Activated CD8-positive, alpha-beta memory T cell treated with anti-CD3 and anti-CD28 coated beads for 48 hours (primary cell): ENCODE measurements around the gene FBXO15.

ENCODE experiments used
- DNase-seq, 3 experiments: peaks; one replicate each; pipeline ENCODE4 v3.0.0-alpha.2; 2020; ENCODE audit warnings: low read depth in 2 of 3, low spot score in 2 of 3

Gene FBXO15

DNA sequence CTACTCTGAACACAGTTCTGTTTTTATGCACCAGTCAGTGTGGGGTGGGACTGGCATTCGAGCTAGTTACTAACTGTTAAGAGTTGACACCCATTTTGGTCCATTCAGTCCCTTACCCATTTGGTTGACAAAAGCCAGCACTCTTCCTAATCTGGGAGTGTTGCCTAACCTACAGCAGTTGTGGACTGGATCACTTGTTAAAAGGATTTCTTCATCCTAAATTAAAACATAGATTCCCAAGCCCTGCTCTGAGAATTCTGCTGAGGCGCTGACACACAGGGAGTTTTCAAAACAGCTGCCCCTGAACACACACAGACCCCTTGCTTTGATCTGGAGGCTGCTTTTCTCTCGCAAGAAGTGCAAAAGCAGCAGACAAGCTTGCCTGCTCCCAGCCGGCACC, 7.1 kb upstream of the FBXO15 start:
- no peak for DNase-seq

- DNase-seq: no peak
Observed at GRCh38 chr18:74153793-74154192, 6.2 kb upstream of the FBXO15 start.

- no peak for DNase-seq
Observed at GRCh38 chr18:74153377-74153776, 5.7 kb upstream of the FBXO15 start.

DNA sequence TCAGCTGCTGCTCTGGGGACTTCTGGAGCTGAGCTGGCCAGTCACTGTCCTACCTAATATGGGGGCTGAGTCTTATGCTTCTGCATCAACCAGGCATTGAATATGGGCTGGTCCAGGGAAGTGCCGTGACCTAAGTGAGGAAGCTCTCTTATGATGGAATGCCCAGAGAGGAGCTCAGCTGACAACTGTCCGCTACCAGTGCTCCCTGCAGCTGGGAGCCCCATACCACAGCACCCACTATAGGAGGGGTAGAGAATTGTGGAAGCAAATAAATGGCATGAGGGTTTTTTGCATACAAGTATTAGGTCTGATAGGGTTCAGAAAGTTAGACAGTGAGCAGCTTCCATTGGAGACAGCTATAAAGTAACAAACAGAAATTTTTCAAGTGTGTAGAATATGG, 5.2 kb upstream of the FBXO15 start:
- no peak for DNase-seq

DNA sequence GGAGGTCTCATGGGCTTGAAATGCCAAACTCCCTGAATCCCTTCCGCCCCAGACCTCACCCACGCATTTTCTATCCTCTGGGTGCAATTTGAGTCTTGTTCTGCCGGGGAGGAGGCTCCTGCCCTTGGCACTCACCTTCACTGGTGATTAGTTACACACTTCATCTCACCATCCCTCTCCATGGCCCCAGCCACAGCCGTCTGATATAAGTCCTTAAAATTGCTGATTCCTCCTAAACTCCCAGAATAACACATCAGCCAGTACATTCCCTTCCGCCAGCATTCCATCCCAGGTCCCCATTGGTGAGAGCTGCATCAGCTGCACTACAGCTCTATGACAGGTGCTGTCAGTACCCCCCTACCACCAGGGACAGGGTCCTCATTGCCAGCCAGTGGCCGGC, 4.6 kb upstream of the FBXO15 start:
- DNase-seq: no peak

GRCh38 chr18:74149878-74150277, 2.2 kb upstream of the FBXO15 start:
- no peak for DNase-seq

DNA sequence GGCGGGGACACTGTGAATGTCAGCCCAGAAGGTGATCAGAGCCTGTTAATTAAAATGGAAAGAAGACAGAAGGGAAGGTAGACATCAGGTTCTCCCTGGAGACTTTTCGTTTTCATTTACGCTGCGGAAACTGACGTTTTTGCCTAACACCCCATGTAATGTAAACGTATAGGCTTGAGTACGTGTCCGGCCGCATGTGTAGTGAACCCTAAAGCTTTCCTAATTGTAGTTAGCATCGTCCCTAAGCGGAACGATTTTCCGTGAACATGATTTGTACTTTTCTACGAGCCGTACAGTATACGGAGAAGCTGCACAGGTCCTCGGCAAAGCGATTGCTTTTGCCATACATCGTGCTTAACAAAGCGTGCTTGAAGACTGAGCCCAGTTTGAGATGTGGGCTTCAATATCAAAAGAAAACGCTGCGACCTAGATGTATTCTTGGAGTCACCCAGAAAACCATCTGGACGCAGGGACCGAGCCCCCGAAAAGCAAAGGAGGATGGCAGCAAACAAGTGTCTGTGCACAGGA, 973 bp upstream of the FBXO15 start:
- DNase-seq: no peak

DNA sequence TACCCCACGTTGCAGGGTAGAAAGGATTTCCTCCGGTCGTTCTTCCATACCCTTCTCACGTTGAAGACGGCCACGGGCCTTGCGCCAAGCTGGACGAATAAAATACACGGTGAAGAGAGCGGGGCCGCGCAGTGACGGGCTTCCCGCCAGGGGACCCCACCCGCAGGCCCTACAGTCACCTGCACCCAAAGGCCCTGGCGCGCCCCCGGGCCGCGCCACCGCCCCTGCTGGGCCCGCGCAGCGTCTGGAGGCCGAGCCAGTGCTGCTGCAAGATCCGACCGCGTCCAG, 199 bp downstream of the FBXO15 start:
- DNase-seq: no peak

DNA sequence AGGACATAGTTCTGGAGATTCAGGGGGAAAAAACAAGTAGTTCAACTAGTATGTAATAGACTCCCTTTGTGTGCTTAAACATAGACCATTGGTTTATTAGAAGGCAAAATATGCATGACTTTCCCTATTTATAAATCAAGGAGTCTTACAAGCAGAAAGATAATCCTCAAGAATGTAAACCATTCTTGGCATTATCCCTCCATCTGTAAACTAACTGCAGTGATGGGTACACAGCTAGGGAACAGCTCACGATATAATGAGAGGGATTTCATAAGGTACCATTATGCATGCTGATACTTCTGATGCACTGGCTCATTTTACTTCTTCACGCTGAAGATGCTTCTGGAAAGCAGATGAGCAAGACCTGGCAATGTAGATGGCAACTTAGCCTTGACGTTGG, 878 bp downstream of the FBXO15 start:
- no peak for DNase-seq

- no peak for DNase-seq
Observed at GRCh38 chr18:74142252-74142651, 5.4 kb downstream of the FBXO15 start.

DNA sequence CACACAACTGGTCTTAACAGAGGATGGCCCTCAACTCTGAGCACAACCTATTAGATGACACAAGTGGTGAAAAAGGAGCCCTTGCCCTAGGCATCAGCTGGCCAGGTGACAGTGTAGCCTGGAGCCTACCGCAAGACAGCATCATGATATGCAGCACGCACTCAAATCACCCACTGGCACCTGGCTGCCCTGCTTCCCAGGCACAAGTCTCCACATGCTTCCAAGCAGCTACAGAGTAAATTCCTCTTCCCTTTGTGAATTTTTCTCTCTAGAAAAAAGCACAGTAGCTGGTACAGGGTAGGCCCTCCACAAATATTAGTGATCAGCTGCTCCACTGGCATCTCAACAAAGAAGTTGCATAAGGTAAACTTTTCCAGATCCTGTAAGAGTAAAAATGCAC, 6.0 kb downstream of the FBXO15 start:
- DNase-seq: no peak

DNA sequence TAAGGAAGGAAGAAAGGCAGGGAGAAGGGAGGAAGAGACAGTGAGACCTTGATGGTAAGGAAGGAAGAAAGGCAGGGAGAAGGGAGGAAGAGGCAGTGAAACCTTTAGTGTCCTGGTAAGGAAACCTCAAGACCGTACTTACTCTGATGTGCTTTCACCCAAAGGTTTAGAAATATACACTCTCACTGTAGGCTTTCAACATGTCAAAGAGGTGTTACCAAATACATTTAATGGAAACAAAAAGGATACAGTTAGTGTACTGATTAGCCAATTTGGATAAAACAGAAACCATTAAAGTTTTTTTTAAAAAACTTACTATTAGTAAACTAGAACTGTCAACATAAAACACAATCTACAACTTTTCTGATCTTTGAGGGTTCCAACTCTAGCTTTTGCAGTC, 7.1 kb downstream of the FBXO15 start:
- DNase-seq: no peak

- no peak for DNase-seq
Observed at GRCh38 chr18:74139888-74140287, 7.7 kb downstream of the FBXO15 start.

DNA sequence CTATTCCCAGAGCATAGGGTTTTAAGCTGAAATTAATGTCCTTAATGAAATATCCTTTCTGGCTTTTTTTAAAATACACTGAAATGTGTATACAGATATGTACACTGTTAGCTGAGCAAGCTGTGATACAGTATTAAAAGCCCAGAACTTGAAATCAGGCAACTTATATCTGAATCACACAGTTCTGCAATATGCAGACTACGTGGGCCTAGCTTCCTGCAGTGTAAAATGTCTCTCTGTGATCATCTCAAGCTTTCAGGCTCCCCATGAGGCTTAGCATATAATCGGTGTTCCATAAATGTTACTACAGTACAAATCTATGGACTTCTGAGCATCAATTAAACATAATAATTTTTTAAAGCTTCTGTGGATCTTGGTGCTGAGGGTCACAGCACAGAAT, 8.2 kb downstream of the FBXO15 start:
- DNase-seq: no peak

DNA sequence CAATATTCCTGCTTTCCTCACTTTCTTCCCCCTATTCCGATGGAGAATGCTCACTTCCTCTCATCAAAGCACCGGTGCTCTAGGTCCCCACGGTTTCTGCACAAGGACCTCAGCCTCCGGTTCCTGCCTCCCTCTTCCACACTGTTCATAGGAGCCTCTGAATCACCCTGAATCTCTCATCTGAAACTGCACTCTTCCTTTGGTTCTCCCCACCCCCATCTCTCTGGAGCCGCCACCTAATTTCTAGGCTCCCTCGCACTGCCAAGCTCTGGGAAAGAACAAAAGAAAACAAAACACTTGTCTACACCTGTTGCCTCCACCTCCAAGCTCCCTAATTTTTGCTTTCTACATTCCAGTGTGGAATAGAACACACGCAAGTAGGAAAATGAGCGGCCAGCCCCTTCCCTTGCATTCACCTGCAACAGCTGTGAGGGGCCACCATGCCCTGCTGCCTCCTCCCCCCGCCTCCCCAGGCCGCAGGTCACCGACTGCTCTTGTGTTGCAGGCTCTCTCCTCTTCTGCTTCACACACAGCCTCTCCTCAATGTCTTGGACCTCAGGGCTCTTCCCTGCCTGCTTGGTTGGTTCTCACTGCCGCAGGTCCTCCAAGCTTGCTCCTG, 9.6 kb downstream of the FBXO15 start:
- no peak for DNase-seq

GRCh38 chr18:74132201-74132600, 15.4 kb downstream of the FBXO15 start:
- DNase-seq: no peak

GRCh38 chr18:74131124-74131523, 16.5 kb downstream of the FBXO15 start:
- no peak for DNase-seq

DNA sequence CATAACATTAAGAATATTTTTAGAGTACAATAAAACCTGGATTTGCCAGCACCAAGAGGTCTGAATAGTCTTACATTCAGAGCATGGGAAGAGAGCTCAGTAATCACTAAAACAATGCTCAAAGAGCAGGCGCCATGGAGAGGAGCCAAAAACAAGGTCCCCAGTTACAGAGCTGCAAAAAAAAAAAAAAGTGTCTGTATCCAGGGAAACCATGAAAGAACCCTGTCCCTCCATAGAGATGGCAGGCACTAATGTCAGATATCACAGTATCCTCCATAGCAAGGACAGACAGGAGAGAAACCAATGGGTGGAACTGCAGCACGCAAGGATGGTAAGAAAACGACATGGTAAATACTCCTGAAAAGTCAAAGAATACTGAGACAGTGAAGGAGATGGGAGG, 19.5 kb downstream of the FBXO15 start:
- DNase-seq: no peak

DNA sequence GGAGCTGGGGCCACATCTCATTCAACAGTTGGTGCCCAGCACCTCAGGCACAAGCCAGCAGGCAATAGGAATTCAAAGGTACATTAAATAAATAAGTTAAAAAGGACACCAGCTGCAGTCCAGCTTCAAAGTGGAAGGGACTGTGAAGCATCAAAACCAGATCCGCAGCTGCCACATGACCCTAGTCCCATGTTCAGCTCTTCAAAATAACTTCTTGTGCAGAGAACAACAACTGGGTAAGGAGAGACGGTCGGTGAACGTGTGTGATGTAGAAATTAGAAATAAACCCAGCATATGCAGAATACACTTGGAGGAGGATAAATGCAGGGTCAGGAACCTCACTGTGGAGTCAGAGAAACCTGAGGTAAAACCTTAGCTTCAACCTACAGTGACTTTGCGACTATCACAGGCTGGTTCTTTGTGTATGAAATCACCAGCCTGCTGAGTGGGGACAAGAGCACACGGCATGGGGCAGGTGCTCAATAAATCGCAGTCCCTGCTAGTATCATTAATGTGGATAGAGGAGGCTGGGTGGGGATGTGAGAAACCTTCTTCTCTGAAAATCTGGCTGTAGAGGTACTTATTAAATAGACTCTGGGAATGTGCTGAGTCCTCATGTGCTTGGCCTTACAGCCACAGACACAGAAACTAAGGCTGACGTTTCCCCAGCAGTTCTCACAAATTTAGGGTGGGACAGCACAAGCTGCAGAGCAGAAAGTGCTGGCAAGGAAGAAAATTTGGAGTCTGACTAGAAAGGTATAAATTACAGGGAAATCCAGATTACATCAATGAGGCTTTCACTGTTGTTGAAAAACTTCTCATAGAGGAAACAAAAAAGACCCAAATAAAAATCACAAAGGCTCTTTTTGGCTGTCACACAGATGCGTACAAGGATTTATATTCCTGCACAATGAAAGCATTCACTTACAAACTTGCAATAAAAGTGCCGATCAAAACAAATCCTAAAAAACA, 20.7 kb downstream of the FBXO15 start:
- no peak for DNase-seq

- no peak for DNase-seq
Observed at GRCh38 chr18:74124642-74125041, 23.0 kb downstream of the FBXO15 start.

DNA sequence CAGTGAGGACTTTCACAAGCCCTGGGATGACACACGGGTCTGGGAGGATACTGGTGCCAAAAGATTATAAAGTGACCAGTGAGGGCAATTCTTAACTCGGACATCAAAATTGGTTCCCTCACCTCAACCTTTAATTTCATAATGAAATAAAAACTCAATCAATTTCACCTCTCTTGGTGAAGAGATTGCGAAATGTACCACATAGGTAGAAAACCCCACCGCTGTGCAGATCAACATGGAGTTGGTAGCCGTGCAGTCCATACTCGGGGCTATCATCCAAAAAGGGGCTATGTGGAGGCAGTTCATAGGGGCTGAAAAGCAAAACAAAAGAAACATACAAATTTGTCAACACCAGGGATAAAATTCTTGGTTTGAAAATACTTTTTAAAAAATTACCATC, 24.4 kb downstream of the FBXO15 start:
- no peak for DNase-seq
